Measurements from ENCODE around the gene C2CD2.

Gene C2CD2

GRCh38 chr21:41885341-41886024 is 68.3 kb downstream of the C2CD2 start:
- peak; percentile 60 for DNase-seq (ENCODE audit: low spot score)

GRCh38 chr21:41884501-41885030 is 69.3 kb downstream of the C2CD2 start:
- DNase-seq (ENCODE audit: low spot score): no peak

GRCh38 chr21:41883582-41883981 is 70.2 kb downstream of the C2CD2 start:
- no peak for DNase-seq (ENCODE audit: low spot score)

GRCh38 chr21:41881051-41881450 is 72.8 kb downstream of the C2CD2 start:
- no peak for DNase-seq (ENCODE audit: low spot score)

- DNase-seq (ENCODE audit: low spot score): no peak
Measured at GRCh38 chr21:41880153-41880552, 73.7 kb downstream of the C2CD2 start.

- DNase-seq (ENCODE audit: low spot score): peak; percentile 77
Measured at GRCh38 chr21:41879190-41879998, 74.4 kb downstream of the C2CD2 start, which contains the start of gene PRDM15. PRDM15 (minus strand) TSS chr21:41879344; CDS start chr21:41860363, 18,981 bp downstream.

- peak; percentile 81 for DNase-seq (ENCODE audit: low spot score)
Measured at GRCh38 chr21:41878831-41879189, 75.0 kb downstream of the C2CD2 start.

- DNase-seq (ENCODE audit: low spot score): peak; percentile 94
Measured at GRCh38 chr21:41877901-41878830, 75.7 kb downstream of the C2CD2 start.

- peak; percentile 69 for DNase-seq (ENCODE audit: low spot score)
Measured at GRCh38 chr21:41876928-41877652, 76.7 kb downstream of the C2CD2 start.

- DNase-seq (ENCODE audit: low spot score): peak; percentile 56
Measured at GRCh38 chr21:41876396-41876795, 77.4 kb downstream of the C2CD2 start.

- no peak for DNase-seq (ENCODE audit: low spot score)
Measured at GRCh38 chr21:41875086-41875485, 78.7 kb downstream of the C2CD2 start.

- DNase-seq (ENCODE audit: low spot score): peak; percentile 77
Measured at GRCh38 chr21:41874611-41875010, 79.2 kb downstream of the C2CD2 start.

- no peak for DNase-seq (ENCODE audit: low spot score)
Measured at GRCh38 chr21:41873426-41873825, 80.4 kb downstream of the C2CD2 start.

GRCh38 chr21:41873005-41873404 is 80.8 kb downstream of the C2CD2 start:
- no peak for DNase-seq (ENCODE audit: low spot score)

GRCh38 chr21:41871293-41872030 is 82.4 kb downstream of the C2CD2 start:
- no peak for DNase-seq (ENCODE audit: low spot score)

GRCh38 chr21:41869771-41870170 is 84.0 kb downstream of the C2CD2 start:
- peak; percentile 64 for DNase-seq (ENCODE audit: low spot score)

GRCh38 chr21:41868062-41868710 is 85.6 kb downstream of the C2CD2 start:
- peak; percentile 98 for DNase-seq (ENCODE audit: low spot score)

GRCh38 chr21:41867313-41867712 is 86.5 kb downstream of the C2CD2 start:
- DNase-seq (ENCODE audit: low spot score): peak; percentile 31

- peak; percentile 37 for DNase-seq (ENCODE audit: low spot score)
Measured at GRCh38 chr21:41866274-41866809, 87.5 kb downstream of the C2CD2 start.
